SK-N-MC (cell line): Measurements from ENCODE around the gene STON2.

ENCODE experiments used
- DNase-seq: peaks from one replicate; pipeline ENCODE4 v3.0.0-alpha.2; 2011; ENCODE audit warnings: low read depth, low spot score
- H3K27ac ChIP-seq: fragments of 200-600 bp; sonication (generic); 2 replicates; pipeline ENCODE4 v1.5.1; 2016; ENCODE audit warnings: mixed run types
- H3K36me3 ChIP-seq: fragments of 200-600 bp; sonication (generic); 2 replicates; pipeline ENCODE4 v1.6.1; 2017; ENCODE audit warnings: antibody characterized with exemption, low read length, mixed read lengths; ENCODE audit not compliant: insufficient read depth
- H3K4me3 ChIP-seq: fragments of 200-600 bp; sonication (generic); 2 replicates; pipeline ENCODE4 v1.5.1; 2016
- H3K9ac ChIP-seq: fragments of 200-600 bp; sonication (generic); 2 replicates; pipeline ENCODE4 v1.8.0; 2017; ENCODE audit warnings: mixed run types, mixed read lengths; ENCODE audit not compliant: insufficient read length
- H3K9me3 ChIP-seq: fragments of 200-600 bp; sonication (generic); 2 replicates; pipeline ENCODE4 v1.6.1; 2017; ENCODE audit warnings: low read depth, mild to moderate bottlenecking, antibody characterized with exemption, low read length, moderate library complexity, mixed read lengths
- EZH2 ChIP-seq: fragments of 200-600 bp; sonication (generic); IDR thresholded peaks from one replicate; pipeline ENCODE4 v1.6.1; 2017; ENCODE audit warnings: antibody characterized with exemption
- FOXP2 ChIP-seq: optimal IDR thresholded peaks from 2 replicates; pipeline ENCODE3; 2011; ENCODE audit warnings: mild to moderate bottlenecking, moderate library complexity; ENCODE audit not compliant: insufficient read depth; ENCODE audit errors: extremely low read length, control extremely low read depth
- POLR2AphosphoS5 ChIP-seq: IDR thresholded peaks from 2 replicates; pipeline ENCODE4 v1.6.1; 2012; ENCODE audit warnings: mild to moderate bottlenecking, low read depth, low read length, borderline replicate concordance

The STON2 gene

GRCh38 chr14:81311141-81311540 is 89.0 kb downstream of the STON2 start:
- Histone ChIP-seq H3K36me3 (no peaks in the 10 kb centered on the region), H3K9me3 (no peaks in the 10 kb centered on the region), H3K4me3 (no peak overlapping the region), H3K27ac (no peak overlapping the region), H3K9ac (no peak overlapping the region)
- TF ChIP-seq FOXP2 (no peak), POLR2AphosphoS5 (no peak), EZH2 (no peak)
- no peak for DNase-seq

DNA sequence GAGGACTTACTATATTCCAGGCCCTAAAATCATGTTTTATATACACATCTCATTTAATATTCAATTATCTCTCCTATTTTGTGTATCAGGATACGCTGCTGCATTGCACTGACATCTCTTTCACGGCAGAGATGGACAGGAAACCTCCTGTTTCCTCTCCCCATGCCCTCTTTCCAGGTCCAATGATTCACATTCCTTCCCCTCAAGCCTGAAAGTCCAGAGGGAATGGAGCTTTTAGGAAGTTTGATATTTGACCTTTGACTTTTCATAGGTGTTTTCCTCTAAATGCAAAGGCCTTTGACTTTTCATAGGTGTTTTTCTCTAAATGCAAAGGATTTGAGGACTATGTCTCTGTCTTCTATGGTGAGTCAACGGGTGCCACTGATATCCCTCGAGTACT is 89.5 kb downstream of the STON2 start:
- Histone ChIP-seq H3K9ac (no peak overlapping the region), H3K27ac (no peak overlapping the region), H3K4me3 (no peak overlapping the region), H3K36me3 (no peaks in the 10 kb centered on the region), H3K9me3 (no peaks in the 10 kb centered on the region)
- no peak for TF ChIP-seq EZH2
- no peak for TF ChIP-seq POLR2AphosphoS5
- TF ChIP-seq FOXP2 = no peak
- no peak for DNase-seq

DNA sequence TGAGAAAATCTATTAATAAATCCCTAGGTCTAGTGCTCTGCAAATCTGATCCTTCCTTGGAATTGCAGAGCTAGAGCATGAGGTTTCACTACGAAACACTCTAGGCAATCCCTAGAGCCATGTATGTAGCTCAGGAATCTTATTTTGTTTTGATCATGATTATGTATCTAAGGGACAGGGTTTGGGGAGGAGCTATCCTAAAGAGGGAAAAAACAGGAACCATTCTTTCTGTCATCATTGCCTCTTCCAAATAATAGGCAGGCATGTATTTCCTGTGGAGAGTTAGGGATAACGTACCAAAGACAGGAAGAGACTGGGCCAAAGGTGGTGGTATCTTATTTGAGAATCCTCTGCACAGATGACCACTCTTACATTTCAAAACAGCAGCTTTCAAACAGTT is 90.6 kb downstream of the STON2 start:
- Histone ChIP-seq H3K36me3 (no peaks in the 10 kb centered on the region), H3K4me3 (no peak overlapping the region), H3K27ac (no peak overlapping the region), H3K9ac (no peak overlapping the region), H3K9me3 (no peaks in the 10 kb centered on the region)
- no peak for DNase-seq
- TF ChIP-seq EZH2 (no peak), FOXP2 (no peak), POLR2AphosphoS5 (no peak)

DNA sequence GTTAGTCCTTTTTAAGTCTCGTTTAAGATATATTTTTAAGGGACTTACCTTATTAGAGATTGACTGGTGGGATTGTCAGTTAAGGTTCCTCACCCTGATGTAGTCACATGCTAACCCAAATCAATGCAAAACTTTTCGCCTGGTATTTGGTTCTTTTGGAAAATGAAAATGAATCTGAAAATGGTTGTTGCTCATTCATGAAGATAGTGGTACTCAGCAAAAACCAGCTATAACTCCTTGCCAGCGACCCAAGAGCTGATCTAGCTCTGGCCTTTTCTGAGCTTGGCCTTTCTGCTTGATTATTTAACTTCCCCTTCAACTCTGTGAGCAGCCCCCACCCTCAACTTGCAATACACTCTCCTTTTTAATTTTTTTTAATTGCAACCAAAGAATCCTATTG is 94.4 kb downstream of the STON2 start:
- Histone ChIP-seq H3K9me3 (no peaks in the 10 kb centered on the region), H3K27ac (no peak overlapping the region), H3K9ac (no peak overlapping the region), H3K4me3 (no peak overlapping the region), H3K36me3 (no peaks in the 10 kb centered on the region)
- no peak for TF ChIP-seq EZH2
- no peak for TF ChIP-seq FOXP2
- TF ChIP-seq POLR2AphosphoS5 = no peak
- DNase-seq = no peak

DNA sequence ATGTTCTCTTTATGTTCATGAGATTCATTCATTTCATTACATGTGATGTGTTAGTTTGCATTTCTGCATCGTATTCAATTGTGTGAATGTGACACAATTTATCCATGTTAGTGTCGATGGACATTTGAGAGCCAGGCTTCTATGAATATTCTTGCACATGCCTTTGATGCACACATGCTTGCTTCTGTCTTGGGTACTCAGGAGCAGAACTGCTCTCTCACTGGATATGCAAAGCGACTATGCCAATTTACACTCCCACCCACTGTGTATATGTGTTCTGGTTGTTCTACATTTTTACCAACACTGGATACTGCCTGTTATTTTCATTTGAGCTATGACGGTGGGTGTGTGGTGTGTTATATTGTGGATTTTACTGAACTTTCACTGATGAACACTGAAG is 95.1 kb downstream of the STON2 start:
- no peak for DNase-seq
- Histone ChIP-seq H3K36me3 (no peaks in the 10 kb centered on the region), H3K27ac (no peak overlapping the region), H3K9ac (no peak overlapping the region), H3K4me3 (no peak overlapping the region), H3K9me3 (no peaks in the 10 kb centered on the region)
- no peak for TF ChIP-seq POLR2AphosphoS5
- no peak for TF ChIP-seq FOXP2
- TF ChIP-seq EZH2 = no peak

DNA sequence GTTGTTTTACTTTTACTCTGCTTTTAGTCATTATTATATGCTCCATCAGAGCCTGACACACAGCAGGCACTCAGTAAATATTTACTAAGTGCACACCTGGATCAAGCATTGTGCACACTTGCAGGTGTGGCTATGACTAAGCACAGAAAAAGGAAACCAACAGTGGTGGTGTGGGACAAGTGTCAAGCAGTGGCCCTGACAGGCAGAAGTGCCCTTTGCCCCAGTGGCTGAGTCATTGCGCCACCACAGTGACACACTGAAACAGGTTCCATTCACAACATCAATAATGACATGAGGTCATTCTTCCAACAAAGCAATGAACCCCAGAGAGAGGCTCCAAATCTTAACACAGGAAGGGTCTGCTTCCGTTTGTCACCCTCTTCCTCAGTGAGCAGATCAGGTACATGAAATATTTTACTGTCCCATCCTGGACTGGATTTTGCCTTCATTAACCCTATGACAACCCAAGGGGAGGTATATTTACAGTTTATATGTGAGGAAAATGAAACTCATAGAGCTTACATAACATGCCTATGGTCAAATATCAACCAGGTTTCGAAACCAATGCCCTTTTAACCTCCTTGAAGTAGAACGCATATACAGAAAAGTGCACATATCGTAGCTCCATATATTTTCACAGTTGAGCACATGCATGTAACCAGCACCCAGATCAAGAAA is 96.7 kb downstream of the STON2 start:
- Histone ChIP-seq H3K4me3 (no peak overlapping the region), H3K9ac (no peak overlapping the region), H3K9me3 (no peaks in the 10 kb centered on the region), H3K27ac (no peak overlapping the region), H3K36me3 (no peaks in the 10 kb centered on the region)
- TF ChIP-seq POLR2AphosphoS5 (no peak), FOXP2 (no peak), EZH2 (no peak)
- no peak for DNase-seq

DNA sequence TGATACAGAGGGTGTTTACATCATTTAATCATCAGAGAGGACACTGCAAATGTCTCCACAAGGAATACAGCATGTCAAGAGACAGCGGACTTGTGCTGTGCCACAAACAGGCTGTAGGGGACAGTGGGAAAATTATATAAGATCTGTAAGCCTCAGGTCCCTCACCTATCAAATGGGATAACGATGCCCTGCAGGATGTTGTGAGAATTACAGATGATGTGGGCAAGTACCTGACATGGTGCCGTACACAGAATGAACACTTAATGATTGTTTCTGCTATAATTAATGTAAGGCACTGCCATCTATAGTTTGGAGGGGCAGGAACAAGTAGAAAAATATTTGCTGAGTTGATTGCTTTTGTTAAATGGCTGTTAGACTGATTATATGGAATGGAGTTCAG is 97.5 kb downstream of the STON2 start:
- no peak overlapping the region for H3K27ac ChIP-seq
- no peak for DNase-seq
- H3K9me3 ChIP-seq = no peaks in the 10 kb centered on the region
- H3K4me3 ChIP-seq = no peak overlapping the region
- no peak for TF ChIP-seq EZH2
- no peak for TF ChIP-seq FOXP2
- no peak for TF ChIP-seq POLR2AphosphoS5
- H3K9ac ChIP-seq = no peak overlapping the region
- no peaks in the 10 kb centered on the region for H3K36me3 ChIP-seq

GRCh38 chr14:81301813-81302212 is 98.3 kb downstream of the STON2 start:
- TF ChIP-seq POLR2AphosphoS5 (no peak), FOXP2 (no peak), EZH2 (no peak)
- no peaks in the 10 kb centered on the region for H3K36me3 ChIP-seq
- no peak overlapping the region for H3K27ac ChIP-seq
- H3K9me3 ChIP-seq = no peaks in the 10 kb centered on the region
- H3K4me3 ChIP-seq = no peak overlapping the region
- no peak for DNase-seq
- H3K9ac ChIP-seq = no peak overlapping the region

GRCh38 chr14:81301371-81301770 is 98.8 kb downstream of the STON2 start:
- Histone ChIP-seq H3K9me3 (no peaks in the 10 kb centered on the region), H3K27ac (no peak overlapping the region), H3K9ac (no peak overlapping the region), H3K36me3 (no peaks in the 10 kb centered on the region), H3K4me3 (no peak overlapping the region)
- TF ChIP-seq POLR2AphosphoS5 = no peak
- no peak for TF ChIP-seq EZH2
- TF ChIP-seq FOXP2 = no peak
- DNase-seq = no peak

DNA sequence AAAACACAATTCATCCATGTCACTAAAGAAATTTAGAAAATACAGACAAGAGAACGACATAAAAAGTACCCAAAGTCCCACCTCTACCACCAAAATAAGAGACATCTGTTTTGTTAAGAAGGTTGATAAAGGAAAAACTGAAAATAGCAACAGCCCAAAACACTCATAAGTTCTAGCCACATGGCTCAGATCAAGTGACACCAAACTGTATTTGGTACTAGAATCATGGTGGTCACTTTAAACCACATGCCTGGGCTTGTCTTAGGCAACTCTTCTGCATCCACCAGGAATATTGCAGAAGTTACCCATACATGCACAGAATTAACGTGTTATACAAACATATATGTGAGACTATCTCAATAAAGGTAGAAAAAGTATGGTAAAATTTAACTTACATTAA is 101.2 kb downstream of the STON2 start:
- no peak for DNase-seq
- Histone ChIP-seq H3K4me3 (no peak overlapping the region), H3K36me3 (no peaks in the 10 kb centered on the region), H3K27ac (no peak overlapping the region), H3K9me3 (no peaks in the 10 kb centered on the region), H3K9ac (no peak overlapping the region)
- TF ChIP-seq EZH2 (no peak), POLR2AphosphoS5 (no peak), FOXP2 (no peak)
